ENCODE data around the gene WFDC5. TPM values are rescaled to one million over a fixed set of nuclear protein-coding genes. Genes with fewer than 3 reads are reported as not detected.
"Not testable (repeated sequence)": the region's sequence is repeated elsewhere in the genome, so short reads cannot be mapped to it uniquely, and the experiment has no call there.

Gene WFDC5
- total RNA-seq (not detected), total RNA-seq (0 reads per million in 29 experiments)
- not detected for total RNA-seq (2013)

GRCh38 chr20:45114465-45115385 is at the start of gene WFDC5:
WFDC5 (minus strand) TSS chr20:45115174; CDS start chr20:45115083, 91 bp downstream.
- Mint-ChIP-seq H3K27ac (no peak within 1 kb of the TSS), H3K36me3 (no peaks in the 10 kb centered on the region), H3K4me1 (peaks cover 6 to 11% (median 7%) of the 10 kb centered on the region in 3 donors), H3K9me3 (no peaks in the 10 kb centered on the region), H3K4me3 (no peak within 1 kb of the TSS), H3K27me3 (peaks cover 11 to 12% of the 10 kb centered on the region in 2 donors)
- Histone ChIP-seq H3K9me3 (no peaks in the 10 kb centered on the region), H3K27me3 (replicated peaks in 1 of 2; ENCODE audit: control insufficient read depth in 2 of 2, extremely low read depth in 1 of 2, insufficient read depth in 2 of 2, low read length in 1 of 2) (peaks cover 0 to 12% of the 10 kb centered on the region in 2 experiments), H3K27ac (ENCODE audit: low read length) (no peak within 1 kb of the TSS), H3K4me1 (ENCODE audit: control insufficient read depth in 1 of 2, extremely low read depth in 1 of 2, insufficient read depth in 2 of 2, low read length in 2 of 2) (peaks cover 0 to 4% of the 10 kb centered on the region in 2 experiments), H3K36me3 (ENCODE audit: control insufficient read depth in 2 of 2, extremely low read depth in 1 of 2, insufficient read depth in 1 of 2, low read length in 1 of 2) (no peaks in the 10 kb centered on the region), H3K4me3 (ENCODE audit: control insufficient read depth in 1 of 2, extremely low read depth in 1 of 2, low read length in 1 of 2) (no peak within 1 kb of the TSS)
- CTCF ChIA-PET: interaction anchor here in 1 of 2 donors (0.6 kb wide), 1 partner anchor 22 kb away, joined by 3 read pairs; no protein-coding TSS in a partner anchor
- ATAC-seq (replicated peaks in 1 of 4) (peak; percentile 65 to 73 (median 72)), DNase-seq (peak in 4 of 35 experiments; percentile 15 to 27 (median 20))
- POLR2A ChIA-PET: no interaction called here
- 57% methylated on average over 14 of the region's 16 CpGs for WGBS (ENCODE audit: insufficient coverage)

- peaks cover 5% of the 10 kb centered on the region for H3K36me3 Mint-ChIP-seq
- no peaks in the 10 kb centered on the region for H3K4me1 ChIP-seq (ENCODE audit: control insufficient read depth in 1 of 2, extremely low read depth in 1 of 2, insufficient read depth in 2 of 2, low read length in 2 of 2)
- DNase-seq (no peak), ATAC-seq (replicated peaks in 1 of 4) (no peak)
- peaks cover 3 to 6% of the 10 kb centered on the region in 2 experiments for H3K27me3 ChIP-seq (replicated peaks in 1 of 2; ENCODE audit: control insufficient read depth in 2 of 2, extremely low read depth in 1 of 2, insufficient read depth in 2 of 2, low read length in 1 of 2)
- H3K4me1 Mint-ChIP-seq: no peaks in the 10 kb centered on the region
- H3K9me3 Mint-ChIP-seq: peaks cover 20 to 53% (median 21%) of the 10 kb centered on the region in 3 donors
- no peak overlapping the region for H3K27ac ChIP-seq (ENCODE audit: low read length)
- CTCF ChIA-PET: no interaction called here
- 56% methylated on average over 1 of the region's 1 CpG for WGBS (ENCODE audit: insufficient coverage)
- no peaks in the 10 kb centered on the region for H3K9me3 ChIP-seq
- POLR2A ChIA-PET: no interaction called here
- peaks cover 63 to 69% of the 10 kb centered on the region in 2 donors for H3K27me3 Mint-ChIP-seq
- no peak overlapping the region for H3K27ac Mint-ChIP-seq
- no peaks in the 10 kb centered on the region for H3K36me3 ChIP-seq (ENCODE audit: control insufficient read depth in 2 of 2, extremely low read depth in 1 of 2, insufficient read depth in 1 of 2, low read length in 1 of 2)
- H3K4me3 ChIP-seq (ENCODE audit: control insufficient read depth in 1 of 2, extremely low read depth in 1 of 2, low read length in 1 of 2): no peak overlapping the region
- no peak overlapping the region for H3K4me3 Mint-ChIP-seq
Measured at GRCh38 chr20:45163083-45163803, 48.3 kb upstream of the WFDC5 start.

GRCh38 chr20:45157962-45158361 is 43.0 kb upstream of the WFDC5 start:
- POLR2A ChIA-PET: no interaction called here
- WGBS (ENCODE audit: insufficient coverage): no CpG with 5 or more reads among the region's 1 CpG
- peaks cover 50 to 53% of the 10 kb centered on the region in 2 donors for H3K27me3 Mint-ChIP-seq

GRCh38 chr20:45156713-45157112 is 41.7 kb upstream of the WFDC5 start:
- CTCF ChIA-PET: no interaction called here
- ATAC-seq (replicated peaks in 1 of 4) (no peak), DNase-seq (no peak)
- no peaks in the 10 kb centered on the region for H3K4me1 ChIP-seq (ENCODE audit: control insufficient read depth in 1 of 2, extremely low read depth in 1 of 2, insufficient read depth in 2 of 2, low read length in 2 of 2)
- whole genome bisulfite sequencing (ENCODE audit: insufficient coverage): no CpG with 5 or more reads among the region's 2 CpGs
- no peak overlapping the region for H3K4me3 ChIP-seq (ENCODE audit: control insufficient read depth in 1 of 2, extremely low read depth in 1 of 2, low read length in 1 of 2)
- no peaks in the 10 kb centered on the region for H3K36me3 Mint-ChIP-seq
- no peak overlapping the region for H3K27ac ChIP-seq (ENCODE audit: low read length)
- POLR2A ChIA-PET: no interaction called here
- peaks cover 49 to 50% of the 10 kb centered on the region in 2 donors for H3K27me3 Mint-ChIP-seq
- no peaks in the 10 kb centered on the region for H3K9me3 ChIP-seq
- peaks cover 14 to 27% (median 18%) of the 10 kb centered on the region in 3 donors for H3K9me3 Mint-ChIP-seq
- no peak overlapping the region for H3K27ac Mint-ChIP-seq
- H3K4me3 Mint-ChIP-seq: no peak overlapping the region
- H3K36me3 ChIP-seq (ENCODE audit: control insufficient read depth in 2 of 2, extremely low read depth in 1 of 2, insufficient read depth in 1 of 2, low read length in 1 of 2): no peaks in the 10 kb centered on the region
- peaks cover under 1 to 21% of the 10 kb centered on the region in 2 experiments for H3K27me3 ChIP-seq (replicated peaks in 1 of 2; ENCODE audit: control insufficient read depth in 2 of 2, extremely low read depth in 1 of 2, insufficient read depth in 2 of 2, low read length in 1 of 2)
- no peaks in the 10 kb centered on the region for H3K4me1 Mint-ChIP-seq

More at GRCh38 chr20:45157962-45158361, 43.0 kb upstream of the WFDC5 start:
- no peaks in the 10 kb centered on the region for H3K36me3 Mint-ChIP-seq
- ATAC-seq (replicated peaks in 1 of 4): no peak
- H3K4me1 ChIP-seq (ENCODE audit: control insufficient read depth in 1 of 2, extremely low read depth in 1 of 2, insufficient read depth in 2 of 2, low read length in 2 of 2): no peaks in the 10 kb centered on the region
- no peaks in the 10 kb centered on the region for H3K4me1 Mint-ChIP-seq
- no peaks in the 10 kb centered on the region for H3K36me3 ChIP-seq (ENCODE audit: control insufficient read depth in 2 of 2, extremely low read depth in 1 of 2, insufficient read depth in 1 of 2, low read length in 1 of 2)
- CTCF ChIA-PET: no interaction called here
- no peak overlapping the region for H3K27ac ChIP-seq (ENCODE audit: low read length)
- H3K27me3 ChIP-seq (replicated peaks in 1 of 2; ENCODE audit: control insufficient read depth in 2 of 2, extremely low read depth in 1 of 2, insufficient read depth in 2 of 2, low read length in 1 of 2): peaks cover 0 to 20% of the 10 kb centered on the region in 2 experiments
- no peak overlapping the region for H3K4me3 ChIP-seq (ENCODE audit: control insufficient read depth in 1 of 2, extremely low read depth in 1 of 2, low read length in 1 of 2)
- no peak overlapping the region for H3K27ac Mint-ChIP-seq
- DNase-seq: no peak
- H3K4me3 Mint-ChIP-seq: no peak overlapping the region
- H3K9me3 Mint-ChIP-seq: peaks cover 21 to 38% (median 23%) of the 10 kb centered on the region in 3 donors
- no peaks in the 10 kb centered on the region for H3K9me3 ChIP-seq

DNA sequence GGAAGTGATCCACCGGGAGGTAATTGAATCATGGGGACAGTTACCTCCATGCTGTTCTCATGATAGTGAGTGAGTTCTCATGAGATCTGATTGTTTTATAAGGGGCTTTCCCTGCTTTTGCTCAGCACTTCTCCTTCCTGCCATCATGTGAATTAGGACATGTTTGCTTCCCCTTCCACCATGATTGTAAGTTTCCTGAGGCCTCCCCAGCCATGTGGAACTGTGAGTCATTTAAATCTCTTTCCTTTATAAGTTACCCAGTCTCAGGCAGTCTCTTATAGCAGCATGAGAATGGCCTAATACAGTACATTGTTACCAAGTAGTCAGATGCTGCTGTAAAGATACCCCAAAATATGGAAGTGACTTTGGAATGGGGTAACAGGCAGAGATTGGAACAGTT is 39.8 kb upstream of the WFDC5 start:
- H3K27ac ChIP-seq (ENCODE audit: low read length); POLR2A ChIA-PET; ATAC-seq (replicated peaks in 1 of 4); H3K4me3 ChIP-seq (ENCODE audit: control insufficient read depth in 1 of 2, extremely low read depth in 1 of 2, low read length in 1 of 2); DNase-seq; H3K36me3 Mint-ChIP-seq; H3K4me1 ChIP-seq (ENCODE audit: control insufficient read depth in 1 of 2, extremely low read depth in 1 of 2, insufficient read depth in 2 of 2, low read length in 2 of 2); H3K36me3 ChIP-seq (ENCODE audit: control insufficient read depth in 2 of 2, extremely low read depth in 1 of 2, insufficient read depth in 1 of 2, low read length in 1 of 2); H3K27ac Mint-ChIP-seq; H3K4me3 Mint-ChIP-seq; H3K9me3 ChIP-seq; CTCF ChIA-PET; H3K4me1 Mint-ChIP-seq: not testable (repeated sequence)
- H3K27me3 Mint-ChIP-seq: peaks cover 44 to 48% of the 10 kb centered on the region in 2 donors
- peaks cover 14 to 18% (median 15%) of the 10 kb centered on the region in 3 donors for H3K9me3 Mint-ChIP-seq
- no CpG with 5 or more reads among the region's 1 CpG for WGBS (ENCODE audit: insufficient coverage)
- peaks cover 7 to 17% of the 10 kb centered on the region in 2 experiments for H3K27me3 ChIP-seq (replicated peaks in 1 of 2; ENCODE audit: control insufficient read depth in 2 of 2, extremely low read depth in 1 of 2, insufficient read depth in 2 of 2, low read length in 1 of 2)

DNA sequence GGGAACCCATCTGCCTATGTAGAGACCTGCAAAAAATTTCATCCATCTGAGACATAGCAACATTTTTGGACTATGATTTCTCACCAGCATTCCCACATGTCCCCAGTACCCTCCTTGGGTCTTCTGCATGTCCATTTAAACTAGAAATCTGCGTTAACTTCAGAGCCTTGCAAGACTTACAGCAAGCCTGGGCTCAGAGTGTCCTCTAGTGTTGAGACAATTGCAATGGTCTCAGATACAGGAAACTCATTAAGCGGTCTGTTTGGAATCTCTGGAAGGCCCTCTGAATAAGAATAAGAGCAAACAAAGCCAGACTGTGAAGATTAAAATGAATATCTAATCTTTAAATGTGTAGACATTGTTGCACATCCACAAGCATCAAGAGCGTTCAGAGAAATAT is 39.2 kb upstream of the WFDC5 start:
- peaks cover 7 to 17% of the 10 kb centered on the region in 2 experiments for H3K27me3 ChIP-seq (replicated peaks in 1 of 2; ENCODE audit: control insufficient read depth in 2 of 2, extremely low read depth in 1 of 2, insufficient read depth in 2 of 2, low read length in 1 of 2)
- H3K27ac ChIP-seq (ENCODE audit: low read length): no peak overlapping the region
- peaks cover 13 to 14% (median 13%) of the 10 kb centered on the region in 3 donors for H3K9me3 Mint-ChIP-seq
- no peak overlapping the region for H3K27ac Mint-ChIP-seq
- ChIA-PET POLR2A (no interaction called here), CTCF (no interaction called here)
- no peak for DNase-seq
- H3K27me3 Mint-ChIP-seq: peaks cover 46 to 52% of the 10 kb centered on the region in 2 donors
- H3K36me3 Mint-ChIP-seq: no peaks in the 10 kb centered on the region
- H3K36me3 ChIP-seq (ENCODE audit: control insufficient read depth in 2 of 2, extremely low read depth in 1 of 2, insufficient read depth in 1 of 2, low read length in 1 of 2): no peaks in the 10 kb centered on the region
- H3K4me3 ChIP-seq (ENCODE audit: control insufficient read depth in 1 of 2, extremely low read depth in 1 of 2, low read length in 1 of 2): no peak overlapping the region
- 71% methylated on average over 1 of the region's 3 CpGs for WGBS (ENCODE audit: insufficient coverage)
- ATAC-seq (replicated peaks in 1 of 4): no peak
- H3K4me3 Mint-ChIP-seq: no peak overlapping the region
- H3K9me3 ChIP-seq: no peaks in the 10 kb centered on the region
- no peaks in the 10 kb centered on the region for H3K4me1 Mint-ChIP-seq
- H3K4me1 ChIP-seq (ENCODE audit: control insufficient read depth in 1 of 2, extremely low read depth in 1 of 2, insufficient read depth in 2 of 2, low read length in 2 of 2): no peaks in the 10 kb centered on the region

Data from T-cell (primary cell).